OCI-LY3 (cell line): Measurements from ENCODE around the gene SLF2.

Experiments used
- H2AFZ ChIP-seq: fragments of 200-600, 300-600 bp; shearing (Covaris generic); 2 replicates; pipeline ENCODE4 v1.6.0; 2014; ENCODE audit warnings: antibody characterized with exemption, low read depth, low read length
- H3K27ac ChIP-seq: fragments of 200-600, 300-600 bp; sonication (generic); 2 replicates; pipeline ENCODE4 v1.5.1; 2014; ENCODE audit warnings: mild to moderate bottlenecking, low read length, moderate library complexity, mixed read lengths
- H3K27me3 ChIP-seq: fragments of 200-600, 300-600 bp; sonication (generic); 2 replicates; pipeline ENCODE4 v1.6.1; 2014; ENCODE audit warnings: low read depth, low read length, mixed read lengths
- H3K36me3 ChIP-seq: fragments of 200-600, 300-600 bp; sonication (generic); replicated peaks from 2 replicates; pipeline ENCODE3; 2014; ENCODE audit warnings: low read depth, low read length, mixed read lengths
- H3K4me1 ChIP-seq: fragments of 300-600, 200-600 bp; sonication (generic); 2 replicates; pipeline ENCODE4 v1.6.1; 2014; ENCODE audit warnings: low read length, mixed read lengths
- H3K4me2 ChIP-seq: fragments of 200-600, 300-600 bp; sonication (generic); 2 replicates; pipeline ENCODE4 v1.6.1; 2014; ENCODE audit warnings: low read length, mixed read lengths
- H3K4me3 ChIP-seq: fragments of 300-600, 200-600 bp; sonication (generic); 2 replicates; pipeline ENCODE4 v1.5.1; 2014; ENCODE audit warnings: antibody characterized with exemption, mild to moderate bottlenecking, low read length, moderate library complexity
- H3K79me2 ChIP-seq: fragments of 300-600, 200-600 bp; shearing (Covaris generic); 2 replicates; pipeline ENCODE4 v1.6.1; 2014; ENCODE audit warnings: mild to moderate bottlenecking, low read length, mixed read lengths
- H3K9ac ChIP-seq: fragments of 300-600, 200-600 bp; shearing (Covaris generic); 2 replicates; pipeline ENCODE4 v1.6.0; 2014; ENCODE audit warnings: mild to moderate bottlenecking, low read length, moderate library complexity
- H3K9me3 ChIP-seq: fragments of 200-600, 300-600 bp; shearing (Covaris generic); 2 replicates; pipeline ENCODE4 v1.6.1; 2014; ENCODE audit warnings: low read length, mixed read lengths; ENCODE audit not compliant: insufficient read depth
- H4K20me1 ChIP-seq: fragments of 200-600, 300-600 bp; sonication (generic); 2 replicates; pipeline ENCODE4 v1.6.1; 2016; ENCODE audit warnings: low read length, mixed read lengths; ENCODE audit not compliant: insufficient read depth
- EZH2phosphoT487 ChIP-seq: fragments of 200-600 bp; shearing (Covaris generic); IDR thresholded peaks from 2 replicates; pipeline ENCODE4 v1.6.1; 2018; ENCODE audit warnings: antibody characterized with exemption, mixed run types, low read depth
- TF ChIP-seq, protein P1 (sequence below): fragments of 200-600, 300-600 bp; sonication (generic); IDR thresholded peaks from 2 replicates; pipeline ENCODE4 v1.5.1; 2014; ENCODE audit warnings: antibody characterized with exemption, low read length, low read depth

Gene SLF2

DNA sequence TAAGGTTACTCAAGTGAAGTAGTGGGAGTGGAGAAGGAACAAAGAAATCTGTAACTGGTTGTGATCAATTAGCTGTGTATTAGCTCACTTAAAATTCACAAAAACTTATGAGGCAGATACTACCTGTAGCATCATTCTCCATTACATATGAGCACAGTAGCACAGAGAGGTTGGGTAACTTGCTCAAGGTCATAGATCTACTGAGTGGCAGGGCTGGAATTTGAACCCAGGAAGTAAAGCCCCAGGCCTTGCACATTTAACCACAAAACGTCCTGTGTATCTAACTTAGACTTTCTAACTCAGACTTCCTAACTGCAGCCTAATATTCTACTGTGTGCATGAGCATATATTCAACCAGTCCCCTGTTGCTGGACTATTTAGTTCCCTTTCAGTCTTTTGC lies 5.6 kb upstream of the SLF2 start:
- Histone ChIP-seq H3K79me2 (no peaks in the 10 kb centered on the region), H3K4me2 (no peak overlapping the region), H3K9me3 (no peaks in the 10 kb centered on the region), H2AFZ (no peak overlapping the region), H3K27ac (no peak overlapping the region), H3K9ac (no peak overlapping the region), H3K4me3 (no peak overlapping the region), H4K20me1 (no peaks in the 10 kb centered on the region), H3K27me3 (no peaks in the 10 kb centered on the region), H3K36me3 (no peaks in the 10 kb centered on the region), H3K4me1 (peaks cover 24% of the 10 kb centered on the region)
- TF ChIP-seq, protein P1, sequence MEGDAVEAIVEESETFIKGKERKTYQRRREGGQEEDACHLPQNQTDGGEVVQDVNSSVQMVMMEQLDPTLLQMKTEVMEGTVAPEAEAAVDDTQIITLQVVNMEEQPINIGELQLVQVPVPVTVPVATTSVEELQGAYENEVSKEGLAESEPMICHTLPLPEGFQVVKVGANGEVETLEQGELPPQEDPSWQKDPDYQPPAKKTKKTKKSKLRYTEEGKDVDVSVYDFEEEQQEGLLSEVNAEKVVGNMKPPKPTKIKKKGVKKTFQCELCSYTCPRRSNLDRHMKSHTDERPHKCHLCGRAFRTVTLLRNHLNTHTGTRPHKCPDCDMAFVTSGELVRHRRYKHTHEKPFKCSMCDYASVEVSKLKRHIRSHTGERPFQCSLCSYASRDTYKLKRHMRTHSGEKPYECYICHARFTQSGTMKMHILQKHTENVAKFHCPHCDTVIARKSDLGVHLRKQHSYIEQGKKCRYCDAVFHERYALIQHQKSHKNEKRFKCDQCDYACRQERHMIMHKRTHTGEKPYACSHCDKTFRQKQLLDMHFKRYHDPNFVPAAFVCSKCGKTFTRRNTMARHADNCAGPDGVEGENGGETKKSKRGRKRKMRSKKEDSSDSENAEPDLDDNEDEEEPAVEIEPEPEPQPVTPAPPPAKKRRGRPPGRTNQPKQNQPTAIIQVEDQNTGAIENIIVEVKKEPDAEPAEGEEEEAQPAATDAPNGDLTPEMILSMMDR: no peak
- no peak for TF ChIP-seq EZH2phosphoT487

DNA sequence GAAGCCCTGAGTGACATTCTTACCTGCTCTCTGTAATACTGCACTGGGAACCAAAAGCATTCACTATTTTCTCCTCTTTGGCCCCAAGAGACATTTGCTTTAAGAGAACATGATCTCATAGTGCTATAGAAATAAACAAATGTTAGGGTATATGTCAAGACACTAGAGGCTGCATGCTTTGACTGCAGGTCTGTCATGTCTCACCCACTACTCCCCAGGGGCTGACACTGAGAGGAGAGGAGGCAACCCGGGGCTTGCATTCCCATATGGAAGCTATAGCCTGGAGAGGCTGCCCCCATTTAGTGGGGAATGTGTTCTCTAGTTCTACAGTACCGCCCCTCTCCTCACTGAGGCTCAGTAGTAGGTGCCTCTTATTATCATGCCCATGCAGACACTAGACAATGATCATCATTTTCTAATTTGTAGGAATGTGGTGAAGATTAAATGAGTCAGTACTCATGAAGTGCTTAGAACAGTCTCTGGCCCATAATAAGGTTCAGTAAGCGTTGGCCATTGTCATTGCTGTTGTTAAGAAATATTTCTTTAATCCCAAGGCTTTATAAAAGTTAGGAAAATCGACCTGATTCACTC lies 4.9 kb upstream of the SLF2 start:
- no peak overlapping the region for H3K9ac ChIP-seq
- H3K79me2 ChIP-seq: no peaks in the 10 kb centered on the region
- H3K36me3 ChIP-seq: no peaks in the 10 kb centered on the region
- H2AFZ ChIP-seq: no peak overlapping the region
- no peaks in the 10 kb centered on the region for H3K9me3 ChIP-seq
- H4K20me1 ChIP-seq: no peaks in the 10 kb centered on the region
- no peak overlapping the region for H3K4me2 ChIP-seq
- H3K4me3 ChIP-seq: no peak overlapping the region
- no peak for TF ChIP-seq EZH2phosphoT487
- TF ChIP-seq, protein P1: no peak
- no peak overlapping the region for H3K27ac ChIP-seq
- H3K4me1 ChIP-seq: peaks cover 24% of the 10 kb centered on the region
- H3K27me3 ChIP-seq: no peaks in the 10 kb centered on the region

DNA sequence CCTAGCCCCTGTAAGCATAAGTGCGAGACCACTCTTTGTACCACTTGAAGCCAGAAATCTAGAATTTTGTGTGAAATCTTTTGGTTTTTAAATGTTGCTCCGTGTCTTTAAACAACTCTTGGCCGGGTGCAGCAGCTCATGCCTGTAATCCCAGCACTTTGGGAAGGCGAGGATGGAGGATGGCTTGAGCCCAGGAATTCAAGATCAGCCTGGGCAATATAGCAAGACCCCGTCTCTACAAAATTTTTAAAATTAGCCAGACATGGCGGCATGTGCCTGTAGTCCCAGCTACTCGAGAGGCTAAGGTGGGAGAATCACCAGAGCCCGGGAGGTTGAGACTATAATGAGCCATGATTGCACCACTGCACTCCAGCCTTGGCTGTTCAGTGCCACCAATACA lies 4.4 kb upstream of the SLF2 start:
- no peaks in the 10 kb centered on the region for H3K36me3 ChIP-seq
- no peak overlapping the region for H3K4me3 ChIP-seq
- TF ChIP-seq, protein P1: no peak
- TF ChIP-seq EZH2phosphoT487: no peak
- no peak overlapping the region for H3K9ac ChIP-seq
- no peak overlapping the region for H3K27ac ChIP-seq
- H3K4me2 ChIP-seq: no peak overlapping the region
- peaks cover 2% of the 10 kb centered on the region for H3K79me2 ChIP-seq
- no peaks in the 10 kb centered on the region for H3K9me3 ChIP-seq
- H2AFZ ChIP-seq: no peak overlapping the region
- 0 out of 2 replicates have a peak, but pooled peaks cover under 1% of the 10 kb centered on the region for H4K20me1 ChIP-seq
- H3K4me1 ChIP-seq: peaks cover 24% of the 10 kb centered on the region
- H3K27me3 ChIP-seq: no peaks in the 10 kb centered on the region

- H3K36me3 ChIP-seq: no peaks in the 10 kb centered on the region
- H2AFZ ChIP-seq: 0 out of 2 replicates have a peak overlapping the region, but pooled peaks have one; percentile 10
- H3K4me2 ChIP-seq: no peak overlapping the region
- H3K27me3 ChIP-seq: no peaks in the 10 kb centered on the region
- H3K9me3 ChIP-seq: no peaks in the 10 kb centered on the region
- H3K9ac ChIP-seq: no peak overlapping the region
- H3K4me1 ChIP-seq: peaks cover 35% of the 10 kb centered on the region
- TF ChIP-seq, protein P1: no peak
- no peak for TF ChIP-seq EZH2phosphoT487
- H4K20me1 ChIP-seq: peaks cover 13% of the 10 kb centered on the region
- no peak overlapping the region for H3K27ac ChIP-seq
- H3K79me2 ChIP-seq: peaks cover 15% of the 10 kb centered on the region
- H3K4me3 ChIP-seq: no peak overlapping the region
Measured at GRCh38 chr10:100909501-100910263, 3.1 kb upstream of the SLF2 start.
